ENCODE results near the gene TUBGCP2.

- TF ChIP-seq POLR2AphosphoS5 (IDR thresholded peaks at IDR 0.05; ENCODE audit: low read depth, low read length) (no peak), FOXP2 (optimal IDR thresholded peaks at IDR 0.05; ENCODE audit: borderline replicate concordance, extremely low read depth, extremely low read length, insufficient read depth) (no peak), TAF1 (IDR thresholded peaks at IDR 0.05; ENCODE audit: borderline replicate concordance, insufficient read depth, low read length) (no peak), SIN3A (IDR thresholded peaks at IDR 0.05; ENCODE audit: borderline replicate concordance, insufficient read depth, low read length) (no peak)
- TF ChIP-seq, protein P1, sequence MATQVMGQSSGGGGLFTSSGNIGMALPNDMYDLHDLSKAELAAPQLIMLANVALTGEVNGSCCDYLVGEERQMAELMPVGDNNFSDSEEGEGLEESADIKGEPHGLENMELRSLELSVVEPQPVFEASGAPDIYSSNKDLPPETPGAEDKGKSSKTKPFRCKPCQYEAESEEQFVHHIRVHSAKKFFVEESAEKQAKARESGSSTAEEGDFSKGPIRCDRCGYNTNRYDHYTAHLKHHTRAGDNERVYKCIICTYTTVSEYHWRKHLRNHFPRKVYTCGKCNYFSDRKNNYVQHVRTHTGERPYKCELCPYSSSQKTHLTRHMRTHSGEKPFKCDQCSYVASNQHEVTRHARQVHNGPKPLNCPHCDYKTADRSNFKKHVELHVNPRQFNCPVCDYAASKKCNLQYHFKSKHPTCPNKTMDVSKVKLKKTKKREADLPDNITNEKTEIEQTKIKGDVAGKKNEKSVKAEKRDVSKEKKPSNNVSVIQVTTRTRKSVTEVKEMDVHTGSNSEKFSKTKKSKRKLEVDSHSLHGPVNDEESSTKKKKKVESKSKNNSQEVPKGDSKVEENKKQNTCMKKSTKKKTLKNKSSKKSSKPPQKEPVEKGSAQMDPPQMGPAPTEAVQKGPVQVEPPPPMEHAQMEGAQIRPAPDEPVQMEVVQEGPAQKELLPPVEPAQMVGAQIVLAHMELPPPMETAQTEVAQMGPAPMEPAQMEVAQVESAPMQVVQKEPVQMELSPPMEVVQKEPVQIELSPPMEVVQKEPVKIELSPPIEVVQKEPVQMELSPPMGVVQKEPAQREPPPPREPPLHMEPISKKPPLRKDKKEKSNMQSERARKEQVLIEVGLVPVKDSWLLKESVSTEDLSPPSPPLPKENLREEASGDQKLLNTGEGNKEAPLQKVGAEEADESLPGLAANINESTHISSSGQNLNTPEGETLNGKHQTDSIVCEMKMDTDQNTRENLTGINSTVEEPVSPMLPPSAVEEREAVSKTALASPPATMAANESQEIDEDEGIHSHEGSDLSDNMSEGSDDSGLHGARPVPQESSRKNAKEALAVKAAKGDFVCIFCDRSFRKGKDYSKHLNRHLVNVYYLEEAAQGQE (IDR thresholded peaks at IDR 0.05; ENCODE audit: insufficient read depth in 1 of 2, low read depth in 2 of 2, low read length in 2 of 2) = no peak
These were observed 10.2 kb downstream of the TUBGCP2 start for GRCh38 chr10:133298466-133298865.
